ENCODE measurements around the gene CHCHD3.

- TF ChIP-seq CTCF (conservative IDR thresholded peaks at IDR 0.05; ENCODE audit: low read length) (no peak), EZH2phosphoT487 (IDR thresholded peaks at IDR 0.05; ENCODE audit: borderline replicate concordance) (no peak)
These were observed 28.5 kb downstream of the CHCHD3 start for GRCh38 chr7:133053321-133053891.
